PC-9 (cell line): ENCODE results near the gene GJB4.

Experiments
- CTCF ChIP-seq: fragments of 200-600 bp; sonication (generic); conservative IDR thresholded peaks from 2 replicates; pipeline ENCODE4 v1.6.1; 2017; ENCODE audit warnings: mixed run types, antibody characterized with exemption, mild to moderate bottlenecking, moderate library complexity
- EZH2 ChIP-seq: fragments of 200-600 bp; sonication (generic); IDR thresholded peaks from 2 replicates; pipeline ENCODE4 v1.8.0; 2017; ENCODE audit warnings: antibody characterized with exemption, low read depth

- TF ChIP-seq CTCF (no peak), EZH2 (no peak)
Measured at GRCh38 chr1:34768856-34769255, 9.3 kb downstream of the GJB4 start.
